ENCODE measurements around the gene SEC14L6.

The SEC14L6 gene

DNA sequence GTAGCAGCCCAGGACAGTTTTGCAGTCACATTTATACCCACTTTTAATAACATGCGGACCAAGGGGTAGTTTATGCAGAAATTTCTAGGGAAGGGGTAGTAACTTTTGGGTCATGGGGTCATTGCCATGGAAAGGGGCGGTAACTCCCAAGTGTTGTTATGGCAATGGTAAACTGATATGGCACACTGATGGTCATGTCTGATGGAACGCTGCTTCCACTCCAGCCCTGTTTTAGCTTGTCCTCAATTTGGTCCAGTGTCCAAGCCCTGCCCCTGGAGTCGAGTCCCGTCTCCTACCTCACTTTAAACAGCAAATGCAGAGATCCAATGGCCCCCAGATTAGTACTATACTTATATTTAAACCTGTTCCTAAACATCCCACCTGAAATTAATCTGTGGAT is 29.8 kb downstream of the SEC14L6 start:
- no peak overlapping the region for H3K9ac ChIP-seq (ENCODE audit: insufficient read length, low read depth)
- H3K4me3 ChIP-seq (ENCODE audit: insufficient read length, low read depth): no peak overlapping the region
- H3K27me3 ChIP-seq (ENCODE audit: insufficient read depth, insufficient read length): no peaks in the 10 kb centered on the region
- no peaks in the 10 kb centered on the region for H3K36me3 ChIP-seq (ENCODE audit: insufficient read depth, insufficient read length, low read length)
- peaks cover 4% of the 10 kb centered on the region; the same call in 1 of the 2 replicates for H3K9me3 ChIP-seq (ENCODE audit: insufficient read depth, low read length)
- no peaks in the 10 kb centered on the region for H3K4me1 ChIP-seq (ENCODE audit: insufficient read depth, insufficient read length)
- DNase-seq (ENCODE audit: low read depth, low spot score): no peak
- no peak for TF ChIP-seq YY1 (IDR thresholded peaks at IDR 0.05; ENCODE audit: insufficient read depth, insufficient read length)
- no peak for TF ChIP-seq ZNF274 (IDR thresholded peaks at IDR 0.05; ENCODE audit: low read depth, low read length)
- TF ChIP-seq SUZ12 (IDR thresholded peaks at IDR 0.05; ENCODE audit: extremely low read depth, insufficient read depth, insufficient read length): no peak

DNA sequence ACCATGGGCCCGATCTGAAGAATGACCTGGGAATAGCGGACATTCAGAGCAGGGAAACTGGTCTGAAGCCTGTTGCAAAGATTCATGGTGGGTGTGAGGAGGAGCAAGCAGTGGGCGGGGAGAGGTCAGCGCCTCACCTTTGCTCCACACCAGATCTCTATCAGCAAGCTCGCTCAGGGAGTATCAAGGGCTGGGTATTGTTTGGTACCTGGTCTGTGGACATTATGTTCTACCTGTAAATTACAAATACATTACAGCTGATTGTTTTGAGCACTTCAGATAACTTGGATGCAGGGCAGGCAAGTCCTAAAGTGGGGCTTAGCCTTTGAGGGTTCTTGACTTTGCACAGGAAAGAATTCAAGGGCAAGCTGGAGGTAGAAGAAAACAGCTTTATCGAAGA is 30.3 kb downstream of the SEC14L6 start:
- Histone ChIP-seq H3K9me3 (ENCODE audit: insufficient read depth, low read length) (peaks cover 5% of the 10 kb centered on the region; the same call in 1 of the 2 replicates), H3K9ac (ENCODE audit: insufficient read length, low read depth) (no peak overlapping the region), H3K4me1 (ENCODE audit: insufficient read depth, insufficient read length) (no peaks in the 10 kb centered on the region), H3K4me3 (ENCODE audit: insufficient read length, low read depth) (no peak overlapping the region), H3K27me3 (ENCODE audit: insufficient read depth, insufficient read length) (no peaks in the 10 kb centered on the region), H3K36me3 (ENCODE audit: insufficient read depth, insufficient read length, low read length) (no peaks in the 10 kb centered on the region)
- no peak for DNase-seq (ENCODE audit: low read depth, low spot score)
- TF ChIP-seq YY1 (IDR thresholded peaks at IDR 0.05; ENCODE audit: insufficient read depth, insufficient read length): no peak
- no peak for TF ChIP-seq ZNF274 (IDR thresholded peaks at IDR 0.05; ENCODE audit: low read depth, low read length)
- no peak for TF ChIP-seq SUZ12 (IDR thresholded peaks at IDR 0.05; ENCODE audit: extremely low read depth, insufficient read depth, insufficient read length)

DNA sequence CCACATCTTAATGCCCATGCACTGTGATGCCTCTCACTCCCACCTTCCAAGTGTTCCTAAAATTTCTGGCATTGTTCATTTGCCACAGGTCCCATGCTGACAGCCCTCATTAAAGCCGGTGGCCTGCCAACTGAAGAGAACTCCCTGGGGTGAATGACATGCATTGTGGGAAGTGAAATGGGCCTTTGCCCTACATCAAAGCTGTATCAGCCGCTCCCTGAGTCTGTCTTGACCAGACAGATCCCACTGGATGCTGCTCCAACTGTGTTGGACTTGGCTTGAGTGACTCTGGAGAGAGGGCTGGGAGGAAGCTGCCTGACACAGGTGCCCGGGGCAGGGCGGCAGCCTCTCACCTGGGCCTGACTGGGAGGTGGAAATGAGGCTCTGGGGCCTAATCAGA is 32.3 kb downstream of the SEC14L6 start:
- no peaks in the 10 kb centered on the region for H3K4me1 ChIP-seq (ENCODE audit: insufficient read depth, insufficient read length)
- H3K9me3 ChIP-seq (ENCODE audit: insufficient read depth, low read length): peaks cover 5% of the 10 kb centered on the region; the same call in 1 of the 2 replicates
- H3K4me3 ChIP-seq (ENCODE audit: insufficient read length, low read depth): no peak overlapping the region
- H3K27me3 ChIP-seq (ENCODE audit: insufficient read depth, insufficient read length): no peaks in the 10 kb centered on the region
- DNase-seq (ENCODE audit: low read depth, low spot score): no peak
- H3K36me3 ChIP-seq (ENCODE audit: insufficient read depth, insufficient read length, low read length): no peaks in the 10 kb centered on the region
- TF ChIP-seq ZNF274 (IDR thresholded peaks at IDR 0.05; ENCODE audit: low read depth, low read length): no peak
- TF ChIP-seq YY1 (IDR thresholded peaks at IDR 0.05; ENCODE audit: insufficient read depth, insufficient read length): no peak
- TF ChIP-seq SUZ12 (IDR thresholded peaks at IDR 0.05; ENCODE audit: extremely low read depth, insufficient read depth, insufficient read length): no peak
- no peak overlapping the region for H3K9ac ChIP-seq (ENCODE audit: insufficient read length, low read depth)

DNA sequence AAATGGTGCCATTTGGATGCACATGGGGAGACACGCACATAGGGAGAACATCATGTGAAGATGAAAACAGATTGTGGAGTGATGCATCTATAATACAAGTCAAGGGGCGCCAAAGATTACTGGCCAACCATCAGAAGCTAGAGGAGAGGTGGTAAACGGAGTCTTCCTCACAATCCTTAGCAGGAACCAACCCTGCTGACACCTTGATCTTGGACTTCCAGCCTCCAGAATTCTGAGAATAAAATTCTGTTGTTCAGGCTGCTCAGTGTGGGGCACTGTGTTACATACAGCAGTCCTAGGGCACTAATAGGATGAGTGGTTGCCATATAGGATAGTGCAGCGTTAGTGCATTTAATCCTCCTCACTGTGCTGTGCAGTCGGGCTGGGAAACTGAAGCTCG is 33.1 kb downstream of the SEC14L6 start:
- H3K4me3 ChIP-seq (ENCODE audit: insufficient read length, low read depth): no peak overlapping the region
- TF ChIP-seq ZNF274 (IDR thresholded peaks at IDR 0.05; ENCODE audit: low read depth, low read length) (no peak), SUZ12 (IDR thresholded peaks at IDR 0.05; ENCODE audit: extremely low read depth, insufficient read depth, insufficient read length) (no peak), YY1 (IDR thresholded peaks at IDR 0.05; ENCODE audit: insufficient read depth, insufficient read length) (no peak)
- no peak for DNase-seq (ENCODE audit: low read depth, low spot score)
- H3K4me1 ChIP-seq (ENCODE audit: insufficient read depth, insufficient read length): no peaks in the 10 kb centered on the region
- no peak overlapping the region for H3K9ac ChIP-seq (ENCODE audit: insufficient read length, low read depth)
- peaks cover 5% of the 10 kb centered on the region; the same call in 1 of the 2 replicates for H3K9me3 ChIP-seq (ENCODE audit: insufficient read depth, low read length)
- no peaks in the 10 kb centered on the region for H3K27me3 ChIP-seq (ENCODE audit: insufficient read depth, insufficient read length)
- H3K36me3 ChIP-seq (ENCODE audit: insufficient read depth, insufficient read length, low read length): no peaks in the 10 kb centered on the region

DNA sequence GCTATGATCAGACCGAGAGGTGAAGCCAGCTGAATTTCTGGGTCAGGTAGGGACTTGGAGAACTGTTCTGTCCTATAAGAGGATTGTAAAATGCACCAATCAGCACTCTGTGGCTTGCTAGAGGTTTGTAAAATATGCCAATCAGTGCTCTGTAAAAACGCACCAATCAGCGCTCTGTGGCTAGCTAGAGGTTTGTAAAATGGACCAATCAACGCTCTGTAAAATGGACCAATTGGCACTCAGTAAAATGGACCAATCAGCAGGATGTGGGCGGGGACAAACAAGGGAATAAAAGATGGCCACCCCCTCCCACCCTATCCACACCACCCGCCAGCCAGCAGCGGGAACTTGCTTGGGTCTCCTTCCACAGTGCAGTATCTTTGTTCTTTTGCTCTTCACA is 34.6 kb downstream of the SEC14L6 start:
- Histone ChIP-seq H3K9ac (ENCODE audit: insufficient read length, low read depth) (no peak overlapping the region), H3K4me1 (ENCODE audit: insufficient read depth, insufficient read length) (no peaks in the 10 kb centered on the region), H3K9me3 (ENCODE audit: insufficient read depth, low read length) (peaks cover 5% of the 10 kb centered on the region; the same call in 1 of the 2 replicates), H3K27me3 (ENCODE audit: insufficient read depth, insufficient read length) (no peaks in the 10 kb centered on the region), H3K4me3 (ENCODE audit: insufficient read length, low read depth) (no peak overlapping the region), H3K36me3 (ENCODE audit: insufficient read depth, insufficient read length, low read length) (no peaks in the 10 kb centered on the region)
- TF ChIP-seq ZNF274 (IDR thresholded peaks at IDR 0.05; ENCODE audit: low read depth, low read length) (no peak), YY1 (IDR thresholded peaks at IDR 0.05; ENCODE audit: insufficient read depth, insufficient read length) (no peak), SUZ12 (IDR thresholded peaks at IDR 0.05; ENCODE audit: extremely low read depth, insufficient read depth, insufficient read length) (no peak)
- no peak for DNase-seq (ENCODE audit: low read depth, low spot score)

DNA sequence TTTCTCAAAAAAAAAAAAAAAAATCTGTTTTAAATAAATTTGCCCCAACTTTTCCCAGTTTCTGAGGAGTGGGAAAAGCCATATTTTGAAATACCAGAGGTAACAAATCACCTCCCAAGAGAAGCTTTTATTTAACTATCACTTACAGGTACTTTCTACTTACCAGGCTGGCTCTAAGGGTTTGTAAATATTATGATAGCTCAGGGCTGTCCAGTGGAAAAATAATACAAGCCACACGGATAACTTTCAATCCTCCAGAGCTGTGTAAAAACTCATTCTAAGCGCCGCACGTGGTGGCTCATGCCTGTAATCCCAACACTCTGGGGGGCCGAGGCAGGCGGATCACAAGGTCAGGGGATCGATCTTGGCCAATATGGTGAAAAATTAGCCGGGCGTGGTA is 35.4 kb downstream of the SEC14L6 start:
- H3K4me3 ChIP-seq (ENCODE audit: insufficient read length, low read depth): no peak overlapping the region
- H3K36me3 ChIP-seq (ENCODE audit: insufficient read depth, insufficient read length, low read length): no peaks in the 10 kb centered on the region
- no peak for DNase-seq (ENCODE audit: low read depth, low spot score)
- peaks cover 5% of the 10 kb centered on the region; the same call in 1 of the 2 replicates for H3K9me3 ChIP-seq (ENCODE audit: insufficient read depth, low read length)
- TF ChIP-seq ZNF274 (IDR thresholded peaks at IDR 0.05; ENCODE audit: low read depth, low read length) (no peak), SUZ12 (IDR thresholded peaks at IDR 0.05; ENCODE audit: extremely low read depth, insufficient read depth, insufficient read length) (no peak), YY1 (IDR thresholded peaks at IDR 0.05; ENCODE audit: insufficient read depth, insufficient read length) (no peak)
- no peaks in the 10 kb centered on the region for H3K4me1 ChIP-seq (ENCODE audit: insufficient read depth, insufficient read length)
- H3K27me3 ChIP-seq (ENCODE audit: insufficient read depth, insufficient read length): no peaks in the 10 kb centered on the region
- no peak overlapping the region for H3K9ac ChIP-seq (ENCODE audit: insufficient read length, low read depth)

DNA sequence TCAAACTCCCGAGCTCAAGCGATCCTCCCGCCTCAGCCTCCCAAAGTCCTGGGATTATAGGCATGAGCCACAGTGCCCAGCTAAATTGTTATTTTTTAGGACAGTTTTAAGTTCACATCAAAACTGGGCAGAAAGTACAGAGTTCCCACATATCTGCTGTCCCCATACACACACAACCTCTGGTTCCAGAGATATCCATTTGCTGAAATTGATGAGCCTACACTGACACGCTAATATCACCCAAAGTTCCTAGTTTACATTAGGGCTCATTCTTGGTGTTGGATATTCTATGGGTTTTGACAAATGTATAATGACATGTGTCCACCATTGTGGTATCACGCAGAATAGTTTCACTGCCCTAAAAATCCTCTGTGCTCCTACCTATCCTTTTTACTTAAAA is 38.3 kb downstream of the SEC14L6 start:
- H3K9ac ChIP-seq (ENCODE audit: insufficient read length, low read depth): no peak overlapping the region

More for the DNA sequence above, 38.3 kb downstream of the SEC14L6 start:
- Histone ChIP-seq H3K27me3 (ENCODE audit: insufficient read depth, insufficient read length) (no peaks in the 10 kb centered on the region), H3K36me3 (ENCODE audit: insufficient read depth, insufficient read length, low read length) (no peaks in the 10 kb centered on the region), H3K9me3 (ENCODE audit: insufficient read depth, low read length) (peaks cover 5% of the 10 kb centered on the region; the same call in 1 of the 2 replicates), H3K4me3 (ENCODE audit: insufficient read length, low read depth) (no peak overlapping the region), H3K4me1 (ENCODE audit: insufficient read depth, insufficient read length) (no peaks in the 10 kb centered on the region)
- TF ChIP-seq SUZ12 (IDR thresholded peaks at IDR 0.05; ENCODE audit: extremely low read depth, insufficient read depth, insufficient read length) (no peak), ZNF274 (IDR thresholded peaks at IDR 0.05; ENCODE audit: low read depth, low read length) (no peak), YY1 (IDR thresholded peaks at IDR 0.05; ENCODE audit: insufficient read depth, insufficient read length) (no peak)
- no peak for DNase-seq (ENCODE audit: low read depth, low spot score)

All from NT2/D1 (cell line).